Adrenal gland (tissue), 12 donors: Measurements from ENCODE around the gene CENPP. TPM values are rescaled to one million over a fixed set of nuclear protein-coding genes. Genes with fewer than 3 reads are reported as not detected.

ENCODE experiments used
- DNase-seq, 7 donors: peaks; one replicate each; pipeline ENCODE4 v3.0.0-alpha.2; 2019 to 2020
- H3K27ac ChIP-seq, 5 donors: fragments of 200-600 bp; sonication (generic) in 4 of 5; 1 replicate in 3 of 5; 2 replicates in 2 of 5; pipeline versions ENCODE4 v1.5.1 to v1.8.0; 2016 to 2020; ENCODE audit warnings: mild to moderate bottlenecking in 1 of 5
- H3K27me3 ChIP-seq: fragments of 200-600 bp; 2 replicates; pipeline ENCODE4 v1.8.0; 2021
- H3K36me3 ChIP-seq, 2 donors: fragments of 200-600 bp; replicated peaks in 1 of 2; 1 replicate in 1 of 2; 2 replicates in 1 of 2; pipeline versions ENCODE4 v1.5.1 to v1.8.0; 2018 to 2022
- H3K4me1 ChIP-seq, 2 donors: fragments of 200-600 bp; replicated peaks in 1 of 2; 1 replicate in 1 of 2; 2 replicates in 1 of 2; pipeline versions ENCODE4 v1.5.1 to v1.8.0; 2018 to 2021
- H3K4me3 ChIP-seq, 4 donors: fragments of 200-600 bp; sonication (generic) in 3 of 4; one replicate each; pipeline ENCODE4 v1.5.1; 2016 to 2018
- H3K9me3 ChIP-seq, 3 donors: fragments of 200-600 bp; sonication (generic) in 1 of 3; replicated peaks in 1 of 3; 1 replicate in 2 of 3; 2 replicates in 1 of 3; pipeline versions ENCODE4 v1.5.1 to v1.8.0; 2016 to 2021
- CTCF ChIP-seq, 6 experiments: fragments of 450-650 bp in 4 of 6; fragments of 200-600 bp in 2 of 6; sonication (generic) in 1 of 6; IDR thresholded peaks; 1 replicate in 5 of 6; 2 replicates in 1 of 6; pipeline versions ENCODE4 v1.5.1 to v1.8.0; 2016 to 2021; ENCODE audit warnings: antibody characterized with exemption in 6 of 6, mild to moderate bottlenecking in 2 of 6, moderate library complexity in 1 of 6
- POLR2A ChIP-seq, 2 donors: fragments of 450-650 bp; IDR thresholded peaks; one replicate each; pipeline ENCODE4 v1.6.1; 2017; ENCODE audit warnings: antibody characterized with exemption in 2 of 2, mild to moderate bottlenecking in 2 of 2, moderate library complexity in 1 of 2
- WGBS, 4 donors: extraction: QIAGEN DNeasy Blood & Tissue Kit in 2 of 4; methylation state at CpG; one replicate each; pipeline versions ENCODE4 v1.1.5 to v1.1.7; 2013 to 2017; 5-methylcytosine and 5-hydroxymethylcytosine counted together
- intact Hi-C, 2 donors: fragments of 100-400 bp; cut with DNase I; formaldehyde crosslinking; loops; one replicate each; pipeline versions ENCODE4 v1.14.1 to v1.15.0; 2022 to 2023
- polyA plus RNA-seq, 3 donors: library from polyadenylated mRNA; stranded (reverse); fragments of 200-250 nt in 2 of 3; fragments of 350-450 nt in 1 of 3; fragmentation: Illumina TruSeq in 1 of 3; extraction: RNeasy Lipid Tissue Mini Kit (QIAGEN cat#74804) in 1 of 3; gene quantifications; one replicate each; pipeline ENCODE4 v1.2.3, GENCODE V29; 2013 to 2014
- total RNA-seq, 9 donors: library from RNA; depleted of rRNA in 4 of 9; stranded (reverse); fragments of >200 nt in 4 of 9; fragments of 120-200 nt in 1 of 9; fragmentation: NEBNext Ultra II Directional in 1 of 9; extraction: Animal tissue kit (Norgen Biotek cat#: 25700) in 1 of 9; gene quantifications; one replicate each; pipeline versions ENCODE4 v1.1.0 to v1.2.4, GENCODE V29; 2013 to 2023
- donor health status: healthy with polysubstance abuse.
- donor health status: Bipolar disorder and iron deficiency.
- donor health status: DM: yes; HTN: yes; CAD: no.
- donor health status: DM: no; HTN: no; CAD: no.
- donor health status: DM: no; HTN: no; CAD: no.
- donor health status: DM: yes; HTN: yes; CAD: no.

The CENPP gene
- total and polyA plus RNA-seq, 12 donors: 1.1 to 14.0 (median 3.1) TPM

- H3K9me3 ChIP-seq: no peaks in the 10 kb centered on the region
- peaks cover 0 to 14% of the 10 kb centered on the region in 2 donors for H3K36me3 ChIP-seq
Measured at GRCh38 chr9:92289708-92290390, 35.9 kb upstream of the CENPP start.

GRCh38 chr9:92290785-92291429 is 34.8 kb upstream of the CENPP start:
- Histone ChIP-seq H3K27me3 (no peaks in the 10 kb centered on the region), H3K4me3 (no peak overlapping the region), H3K36me3 (peaks cover 0 to 8% of the 10 kb centered on the region in 2 donors), H3K9me3 (no peaks in the 10 kb centered on the region), H3K4me1 (peaks cover 12 to 30% of the 10 kb centered on the region in 2 donors), H3K27ac (no peak overlapping the region)
- TF ChIP-seq CTCF (IDR thresholded peaks at IDR 0.05) (no peak), POLR2A (IDR thresholded peaks at IDR 0.05) (no peak)
- WGBS, 4 donors: 89 to 97% (median 95%) methylated on average over 1 of the region's 1 CpG
- no peak for DNase-seq
- intact Hi-C loops: no loop called here

More at GRCh38 chr9:92289708-92290390, 35.9 kb upstream of the CENPP start:
- no peak overlapping the region for H3K27ac ChIP-seq
- WGBS, 4 donors: 84 to 96% (median 90%) methylated on average over 5 of the region's 5 CpGs
- intact Hi-C loops: no loop called here
- H3K27me3 ChIP-seq: no peaks in the 10 kb centered on the region
- peaks cover 12 to 28% of the 10 kb centered on the region in 2 donors for H3K4me1 ChIP-seq
- DNase-seq: no peak
- TF ChIP-seq CTCF (IDR thresholded peaks at IDR 0.05): no peak
- TF ChIP-seq POLR2A (IDR thresholded peaks at IDR 0.05): no peak
- H3K4me3 ChIP-seq: no peak overlapping the region

- TF ChIP-seq POLR2A (IDR thresholded peaks at IDR 0.05): no peak
- TF ChIP-seq CTCF (IDR thresholded peaks at IDR 0.05): no peak
- Histone ChIP-seq H3K9me3 (no peaks in the 10 kb centered on the region), H3K4me3 (no peak overlapping the region), H3K4me1 (peaks cover 12 to 30% of the 10 kb centered on the region in 2 donors), H3K27me3 (no peaks in the 10 kb centered on the region), H3K36me3 (peaks cover 0 to 7% of the 10 kb centered on the region in 2 donors), H3K27ac (no peak overlapping the region)
- WGBS, 4 donors: 84 to 92% (median 87%) methylated on average over 2 of the region's 2 CpGs
- intact Hi-C loops: no loop called here
- DNase-seq: no peak
Measured at GRCh38 chr9:92291577-92291976, 34.2 kb upstream of the CENPP start.

- peak overlapping the region in 1 of 5 donors; percentile 72 for H3K27ac ChIP-seq
- no peak for TF ChIP-seq POLR2A (IDR thresholded peaks at IDR 0.05)
- TF ChIP-seq CTCF (IDR thresholded peaks at IDR 0.05): no peak
- H3K27me3 ChIP-seq: no peaks in the 10 kb centered on the region
- peaks cover 0 to 4% of the 10 kb centered on the region in 2 donors for H3K36me3 ChIP-seq
- no peaks in the 10 kb centered on the region for H3K9me3 ChIP-seq
- peaks cover 12 to 30% of the 10 kb centered on the region in 2 donors for H3K4me1 ChIP-seq
- H3K4me3 ChIP-seq: peak overlapping the region in 2 of 4 donors; percentile 54 to 57
- WGBS, 4 donors: 43 to 53% (median 47%) methylated on average over 6 to 8 of the region's 8 CpGs
- DNase-seq: no peak
- intact Hi-C loops: no loop called here
Measured at GRCh38 chr9:92292338-92293074, 33.2 kb upstream of the CENPP start.
